Right lobe of liver (tissue), 6 donors: ENCODE data around the gene TOR1AIP1. TPM values are rescaled to one million over a fixed set of nuclear protein-coding genes. Genes with fewer than 3 reads are reported as not detected.
"Not testable (repeated sequence)": the region's sequence is repeated elsewhere in the genome, so short reads cannot be mapped to it uniquely, and the experiment has no call there.

Experiments used
- ATAC-seq, 4 donors: fragments of 200-7000 bp; cut with Tn5 transposase; one replicate each; pipeline ENCODE4 v1.9.1; 2020; ENCODE audit warnings: mild to moderate bottlenecking in 4 of 4, moderate library complexity in 4 of 4
- DNase-seq, 3 donors: peaks; one replicate each; pipeline ENCODE4 v3.0.0-alpha.2; 2020
- H3K27ac ChIP-seq, 3 donors: fragments of 200-600 bp; one replicate each; pipeline ENCODE4 v1.8.0; 2022
- H3K27me3 ChIP-seq, 2 donors: fragments of 200-600 bp; one replicate each; pipeline ENCODE4 v1.8.0; 2022
- H3K36me3 ChIP-seq, 4 donors: fragments of 200-600 bp; sonication (generic) in 1 of 4; one replicate each; pipeline versions ENCODE4 v1.5.1 to v1.8.0; 2017 to 2022; ENCODE audit warnings: control low read depth in 1 of 4
- H3K4me1 ChIP-seq, 4 donors: fragments of 200-600 bp; sonication (generic) in 1 of 4; one replicate each; pipeline versions ENCODE4 v1.5.1 to v1.8.0; 2017 to 2022; ENCODE audit warnings: control low read depth in 1 of 4
- H3K4me3 ChIP-seq, 3 donors: fragments of 200-600 bp; one replicate each; pipeline ENCODE4 v1.8.0; 2022
- H3K9me3 ChIP-seq, 4 donors: fragments of 200-600 bp; sonication (generic) in 1 of 4; one replicate each; pipeline versions ENCODE4 v1.5.1 to v1.8.0; 2017 to 2022; ENCODE audit warnings: control low read depth in 1 of 4
- CTCF ChIP-seq, 4 donors: fragments of 200-600 bp in 3 of 4; fragments of 450-650 bp in 1 of 4; IDR thresholded peaks; one replicate each; pipeline versions ENCODE4 v1.5.1 to v1.8.0; 2016 to 2022; ENCODE audit warnings: antibody characterized with exemption in 4 of 4, mild to moderate bottlenecking in 2 of 4
- POLR2A ChIP-seq: fragments of 450-650 bp; IDR thresholded peaks from one replicate; pipeline ENCODE4 v1.6.1; 2017; ENCODE audit warnings: antibody characterized with exemption, mild to moderate bottlenecking
- WGBS: methylation state at CpG from one replicate; pipeline ENCODE4 v1.1.6; 2018; ENCODE audit warnings: low coverage, low lambda C conversion rate; ENCODE audit not compliant: insufficient coverage; ENCODE audit errors: missing lambda C conversion rate; 5-methylcytosine and 5-hydroxymethylcytosine counted together
- intact Hi-C, 2 donors: fragments of 100-400 bp; cut with DNase I; formaldehyde crosslinking; loops; one replicate each; pipeline versions ENCODE4 v1.11.2 to v1.14.1; 2022
- long read RNA-seq: library from polyadenylated mRNA; unstranded; transcript quantifications from one replicate; pipeline ENCODE4 v2.0.0, GENCODE V29; 2019
- total RNA-seq, 6 experiments: library from RNA; depleted of rRNA in 2 of 6; stranded (reverse); fragments of >200 nt in 2 of 6; fragmentation: NEBNext Ultra II Directional in 3 of 6; extraction: Animal tissue kit (Norgen Biotek cat#: 25700) in 3 of 6; gene quantifications; one replicate each; pipeline versions ENCODE4 v1.1.0 to v1.2.4, GENCODE V29; 2016 to 2023
- donor health status: DM: no; HTN: yes; CAD: no.
- donor health status: DM: no; HTN: no; CAD: no.
- donor health status: DM: no; HTN: no; CAD: no.
- donor health status: DM: no; HTN: yes; CAD: no.
- donor health status: DM: no; HTN: yes; CAD: no.

Gene TOR1AIP1
- total RNA-seq = 10 to 100 TPM; 18.0 to 31.2 (median 23.0) TPM
- long read RNA-seq, partial matches to known transcripts = 0 of 1 reads
- long read RNA-seq, other reads (novel, unspliced or antisense) = 1 of 1 reads

GRCh38 chr1:179882253-179883039 is at the start of gene TOR1AIP1:
Gene TOR1AIP1, plus strand, starts transcription at chr1:179882285. Its CDS starts 218 bp downstream, at chr1:179882503.
- Histone ChIP-seq H3K4me1 (peaks cover 0 to 48% (median 7%) of the 10 kb centered on the region in 4 donors), H3K36me3 (peaks cover 0 to 29% (median 4%) of the 10 kb centered on the region in 4 donors), H3K4me3 (peak within 1 kb of the TSS; percentile 62 to 80 (median 77)), H3K27ac (peak within 1 kb of the TSS; percentile 99), H3K9me3 (no peaks in the 10 kb centered on the region), H3K27me3 (no peaks in the 10 kb centered on the region)
- peak; percentile 81 to 90 (median 86) for ATAC-seq
- DNase-seq = peak; percentile 96 to 98 (median 97)
- TF ChIP-seq POLR2A (peak; percentile 89), CTCF (IDR thresholded peaks at IDR 0.05) (peak; percentile 32 to 72 (median 35))
- intact Hi-C loops = no loop called here
- WGBS = 0% methylated on average over 6 of the region's 72 CpGs

GRCh38 chr1:179836686-179837445 is 45.2 kb upstream of the TOR1AIP1 start:
- DNase-seq, intact Hi-C loops: not testable (repeated sequence)
- WGBS = 94% methylated on average over 2 of the region's 38 CpGs

GRCh38 chr1:179840107-179840506 is 42.0 kb upstream of the TOR1AIP1 start:
- Histone ChIP-seq H3K27ac (no peak overlapping the region), H3K36me3 (peaks cover 0 to 28% (median 5%) of the 10 kb centered on the region in 4 donors), H3K4me1 (peaks cover 0 to 4% (median 0%) of the 10 kb centered on the region in 4 donors), H3K27me3 (no peaks in the 10 kb centered on the region), H3K9me3 (no peaks in the 10 kb centered on the region), H3K4me3 (no peak overlapping the region)
- 82% methylated on average over 3 of the region's 3 CpGs for WGBS
- intact Hi-C loops = no loop called here
- TF ChIP-seq POLR2A (no peak), CTCF (IDR thresholded peaks at IDR 0.05) (no peak)
- peak in 1 of 4 donors; percentile 21 for ATAC-seq
- DNase-seq = no peak

More at GRCh38 chr1:179836686-179837445, 45.2 kb upstream of the TOR1AIP1 start:
- not testable (repeated sequence) for H3K9me3 ChIP-seq, H3K27me3 ChIP-seq, H3K27ac ChIP-seq, H3K4me3 ChIP-seq, H3K4me1 ChIP-seq, ATAC-seq
- peaks cover 0 to 18% (median 4%) of the 10 kb centered on the region in 4 donors for H3K36me3 ChIP-seq

- Histone ChIP-seq H3K27me3 (no peaks in the 10 kb centered on the region), H3K4me3 (no peak overlapping the region), H3K27ac (no peak overlapping the region), H3K36me3 (peaks cover 0 to 82% (median 31%) of the 10 kb centered on the region in 4 donors), H3K4me1 (peaks cover 0 to 2% (median 0%) of the 10 kb centered on the region in 4 donors), H3K9me3 (no peaks in the 10 kb centered on the region)
- no peak for ATAC-seq
- WGBS = 96% methylated on average over 3 of the region's 3 CpGs
- intact Hi-C loops = no loop called here
- TF ChIP-seq POLR2A = no peak
- TF ChIP-seq CTCF (IDR thresholded peaks at IDR 0.05) = no peak
- no peak for DNase-seq
These were observed 33.9 kb upstream of the TOR1AIP1 start for GRCh38 chr1:179848233-179848632.
